ENCODE results near the gene HECTD2. TPM values are rescaled to one million over a fixed set of nuclear protein-coding genes. Genes with fewer than 3 reads are reported as not detected.
"Not testable (repeated sequence)": the region's sequence is repeated elsewhere in the genome, so short reads cannot be mapped to it uniquely, and the experiment has no call there.

HECTD2 gene
- total RNA-seq, 1 donor from 2014 or later: 17.4 TPM

DNA sequence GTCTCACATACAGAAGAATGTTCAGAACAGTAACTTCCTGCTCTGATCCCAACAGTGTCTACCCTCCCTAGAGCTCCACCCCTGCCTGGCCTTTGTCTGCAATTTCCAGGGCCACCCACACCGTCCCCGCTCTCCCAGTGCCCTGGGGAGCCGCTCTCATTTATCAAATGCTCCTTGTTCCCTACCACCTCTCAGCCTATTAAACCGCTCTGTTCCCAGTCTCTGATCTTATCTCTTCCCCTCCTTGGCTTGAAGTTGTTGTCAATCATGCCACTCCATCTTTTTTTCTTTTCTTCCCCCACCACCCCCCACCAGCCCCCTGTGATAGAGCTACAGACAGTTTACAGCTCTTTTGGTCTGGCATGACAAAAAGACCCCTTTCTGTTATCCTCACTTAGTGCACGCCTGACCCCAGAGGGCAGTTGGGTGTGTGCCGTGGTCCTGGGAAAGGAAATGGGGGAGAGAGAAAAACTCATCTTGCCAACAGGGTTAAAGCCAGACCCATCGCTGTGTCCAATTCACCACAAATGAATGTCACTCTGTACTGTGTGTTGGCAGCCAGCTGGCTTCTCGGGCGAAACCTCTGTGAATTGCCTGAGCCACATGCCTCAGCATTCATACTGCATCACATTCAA, 28.8 kb upstream of the HECTD2 start:
- DNase-seq (ENCODE audit: low spot score): no peak

DNA sequence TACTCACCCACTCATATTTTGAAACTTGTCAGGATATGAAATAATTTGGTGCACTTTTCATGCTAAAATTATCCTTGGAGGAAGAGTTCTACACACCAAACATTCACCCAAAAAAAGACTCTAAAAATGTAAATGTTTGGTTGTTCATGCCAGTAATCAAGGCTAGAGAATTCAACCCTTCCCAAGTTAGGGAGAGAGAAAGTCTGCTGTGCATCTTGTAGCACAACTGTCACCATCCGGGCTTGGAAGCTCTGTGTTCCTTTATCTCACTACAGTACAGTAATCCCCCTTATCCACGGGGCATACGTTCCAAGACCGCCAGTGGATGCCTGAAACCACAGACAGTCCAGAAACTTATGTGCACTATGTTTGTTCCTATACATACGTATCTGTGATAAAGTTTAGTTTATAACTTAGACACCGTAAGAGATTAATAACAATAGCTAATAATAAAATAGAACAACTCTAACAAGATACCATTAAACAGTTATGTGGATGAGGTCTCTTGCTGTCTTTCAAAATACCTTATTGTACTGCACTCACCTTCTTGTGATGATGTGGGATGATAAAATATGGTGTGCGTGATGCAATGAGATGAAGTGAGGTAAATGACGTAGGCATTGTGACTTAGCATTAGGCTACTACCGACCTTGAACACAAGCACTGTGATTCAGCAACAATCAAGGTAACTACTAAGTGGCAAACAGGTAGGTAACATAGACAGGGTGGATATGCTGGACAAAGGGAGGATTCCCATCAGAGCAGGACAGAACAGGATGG, 24.6 kb upstream of the HECTD2 start:
- Mint-ChIP-seq H3K36me3 (ENCODE audit: low read depth, unreplicated experiment) (no peaks in the 10 kb centered on the region), H3K4me1 (ENCODE audit: unreplicated experiment) (no peaks in the 10 kb centered on the region), H3K9me3 (ENCODE audit: unreplicated experiment) (no peaks in the 10 kb centered on the region), H3K27me3 (ENCODE audit: unreplicated experiment) (peaks cover 3% of the 10 kb centered on the region), H3K4me3 (ENCODE audit: unreplicated experiment) (no peak overlapping the region), H3K27ac (ENCODE audit: unreplicated experiment) (no peak overlapping the region)
- DNase-seq (ENCODE audit: low spot score): no peak
- no peak for TF ChIP-seq CTCF (IDR thresholded peaks at IDR 0.05; ENCODE audit: unreplicated experiment)

More for the DNA sequence above, 28.8 kb upstream of the HECTD2 start:
- Mint-ChIP-seq H3K4me3 (ENCODE audit: unreplicated experiment) (no peak overlapping the region), H3K9me3 (ENCODE audit: unreplicated experiment) (no peaks in the 10 kb centered on the region), H3K36me3 (ENCODE audit: low read depth, unreplicated experiment) (no peaks in the 10 kb centered on the region), H3K27ac (ENCODE audit: unreplicated experiment) (no peak overlapping the region), H3K27me3 (ENCODE audit: unreplicated experiment) (peaks cover 4% of the 10 kb centered on the region), H3K4me1 (ENCODE audit: unreplicated experiment) (no peaks in the 10 kb centered on the region)
- TF ChIP-seq CTCF (IDR thresholded peaks at IDR 0.05; ENCODE audit: unreplicated experiment): no peak

DNA sequence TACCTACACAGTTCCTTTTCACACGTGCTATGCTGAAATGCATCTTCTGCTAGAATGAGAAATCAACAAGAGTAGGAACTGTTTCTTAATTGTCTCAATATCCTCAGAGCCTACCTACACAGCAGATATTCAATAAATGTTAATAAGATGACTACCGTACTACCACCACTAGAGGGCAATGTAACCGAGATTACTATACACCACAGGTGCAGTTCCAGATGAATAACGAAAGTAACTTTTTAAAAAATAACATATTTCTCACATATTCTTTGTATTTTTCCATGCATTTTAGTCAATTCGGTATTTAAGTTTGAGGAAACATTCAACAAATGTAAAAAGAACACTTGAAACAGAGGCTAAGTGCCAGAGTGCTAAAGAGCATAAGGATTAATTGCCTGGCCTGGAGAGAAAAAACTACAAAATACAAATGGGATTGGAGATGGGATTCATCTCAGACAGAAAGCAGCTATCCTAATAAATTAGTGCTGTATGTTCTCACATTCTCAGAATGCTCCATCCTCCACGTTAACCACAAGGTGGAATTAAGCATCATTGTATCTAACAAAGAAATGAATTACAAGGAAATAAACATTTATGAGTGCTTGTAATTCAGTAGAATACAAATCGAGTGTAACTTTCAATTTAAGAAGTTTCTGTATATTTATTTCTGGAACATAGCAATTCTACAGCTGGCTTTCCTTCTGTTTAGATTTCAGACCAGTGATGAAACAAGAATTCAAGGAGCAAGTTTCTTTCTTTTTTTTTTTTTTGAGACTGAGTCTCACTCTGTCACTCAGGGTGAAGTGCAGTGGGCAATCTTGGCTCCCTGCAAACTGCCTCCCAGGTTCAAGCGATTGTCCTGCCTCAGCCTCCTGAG, 20.3 kb upstream of the HECTD2 start:
- DNase-seq (ENCODE audit: low spot score): no peak
- H3K36me3 Mint-ChIP-seq (ENCODE audit: low read depth, unreplicated experiment): no peaks in the 10 kb centered on the region

GRCh38 chr10:91390513-91390825, 19.7 kb upstream of the HECTD2 start:
- not testable (repeated sequence) for DNase-seq (ENCODE audit: low spot score); H3K36me3 Mint-ChIP-seq (ENCODE audit: low read depth, unreplicated experiment); H3K4me1 Mint-ChIP-seq (ENCODE audit: unreplicated experiment); H3K27ac Mint-ChIP-seq (ENCODE audit: unreplicated experiment); H3K9me3 Mint-ChIP-seq (ENCODE audit: unreplicated experiment); H3K4me3 Mint-ChIP-seq (ENCODE audit: unreplicated experiment); H3K27me3 Mint-ChIP-seq (ENCODE audit: unreplicated experiment)

More for the DNA sequence above, 20.3 kb upstream of the HECTD2 start:
- Mint-ChIP-seq H3K27me3 (ENCODE audit: unreplicated experiment) (peaks cover 1% of the 10 kb centered on the region), H3K4me3 (ENCODE audit: unreplicated experiment) (no peak overlapping the region), H3K27ac (ENCODE audit: unreplicated experiment) (no peak overlapping the region), H3K4me1 (ENCODE audit: unreplicated experiment) (peaks cover 3% of the 10 kb centered on the region), H3K9me3 (ENCODE audit: unreplicated experiment) (no peaks in the 10 kb centered on the region)
- peak; percentile 64 for TF ChIP-seq CTCF (IDR thresholded peaks at IDR 0.05; ENCODE audit: unreplicated experiment)

- no peak for TF ChIP-seq CTCF (IDR thresholded peaks at IDR 0.05; ENCODE audit: unreplicated experiment)
- Mint-ChIP-seq H3K27me3 (ENCODE audit: unreplicated experiment) (no peaks in the 10 kb centered on the region), H3K4me1 (ENCODE audit: unreplicated experiment) (peaks cover 3% of the 10 kb centered on the region), H3K27ac (ENCODE audit: unreplicated experiment) (no peak overlapping the region), H3K9me3 (ENCODE audit: unreplicated experiment) (no peaks in the 10 kb centered on the region), H3K4me3 (ENCODE audit: unreplicated experiment) (no peak overlapping the region), H3K36me3 (ENCODE audit: low read depth, unreplicated experiment) (no peaks in the 10 kb centered on the region)
- DNase-seq (ENCODE audit: low spot score): no peak
These were observed 18.2 kb upstream of the HECTD2 start for GRCh38 chr10:91391920-91392319.
